Tibial nerve (tissue), 3 donors: ENCODE results near the gene ABCB4.
"Not testable (repeated sequence)": the region's sequence is repeated elsewhere in the genome, so short reads cannot be mapped to it uniquely, and the experiment has no call there.

Experiments
- POLR2A ChIP-seq, 2 donors: fragments of 450-650 bp; IDR thresholded peaks; one replicate each; pipeline ENCODE4 v1.6.1; 2017; ENCODE audit warnings: antibody characterized with exemption in 2 of 2, mild to moderate bottlenecking in 2 of 2, moderate library complexity in 2 of 2
- TF ChIP-seq, protein P1 (sequence below), 5 experiments: fragments of 200-600 bp in 3 of 5; fragments of 450-650 bp in 2 of 5; sonication (generic) in 3 of 5; IDR thresholded peaks; one replicate each; pipeline ENCODE4 v1.5.1; 2016 to 2019; ENCODE audit warnings: antibody characterized with exemption in 5 of 5, mild to moderate bottlenecking in 3 of 5, moderate library complexity in 2 of 5

DNA sequence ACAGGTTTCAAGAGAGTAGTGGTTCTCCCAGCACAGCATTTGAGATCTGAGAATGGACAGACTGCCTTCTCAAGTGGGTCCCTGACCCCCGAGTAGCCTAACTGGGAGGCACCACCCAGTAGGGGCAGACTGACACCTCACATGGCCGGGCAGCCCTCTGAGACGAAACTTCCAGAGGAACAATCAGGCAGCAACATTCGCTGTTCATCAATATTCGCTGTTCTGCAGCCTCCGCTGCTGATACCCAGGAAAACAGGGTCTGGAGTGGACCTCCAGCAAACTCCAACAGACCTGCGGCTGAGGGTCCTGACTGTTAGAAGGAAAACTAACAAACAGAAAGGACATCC, 10.0 kb downstream of the ABCB4 start:
- TF ChIP-seq, protein P1, sequence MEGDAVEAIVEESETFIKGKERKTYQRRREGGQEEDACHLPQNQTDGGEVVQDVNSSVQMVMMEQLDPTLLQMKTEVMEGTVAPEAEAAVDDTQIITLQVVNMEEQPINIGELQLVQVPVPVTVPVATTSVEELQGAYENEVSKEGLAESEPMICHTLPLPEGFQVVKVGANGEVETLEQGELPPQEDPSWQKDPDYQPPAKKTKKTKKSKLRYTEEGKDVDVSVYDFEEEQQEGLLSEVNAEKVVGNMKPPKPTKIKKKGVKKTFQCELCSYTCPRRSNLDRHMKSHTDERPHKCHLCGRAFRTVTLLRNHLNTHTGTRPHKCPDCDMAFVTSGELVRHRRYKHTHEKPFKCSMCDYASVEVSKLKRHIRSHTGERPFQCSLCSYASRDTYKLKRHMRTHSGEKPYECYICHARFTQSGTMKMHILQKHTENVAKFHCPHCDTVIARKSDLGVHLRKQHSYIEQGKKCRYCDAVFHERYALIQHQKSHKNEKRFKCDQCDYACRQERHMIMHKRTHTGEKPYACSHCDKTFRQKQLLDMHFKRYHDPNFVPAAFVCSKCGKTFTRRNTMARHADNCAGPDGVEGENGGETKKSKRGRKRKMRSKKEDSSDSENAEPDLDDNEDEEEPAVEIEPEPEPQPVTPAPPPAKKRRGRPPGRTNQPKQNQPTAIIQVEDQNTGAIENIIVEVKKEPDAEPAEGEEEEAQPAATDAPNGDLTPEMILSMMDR (IDR thresholded peaks at IDR 0.05): not testable (repeated sequence)
- not testable (repeated sequence) for TF ChIP-seq POLR2A (IDR thresholded peaks at IDR 0.05)
